GM21576 (cell line): ENCODE results near the gene ZNF92.
"Not testable (repeated sequence)": the region's sequence is repeated elsewhere in the genome, so short reads cannot be mapped to it uniquely, and the experiment has no call there.

Source experiments
- ATAC-seq: cut with Tn5 transposase; IDR thresholded peaks from one replicate; pipeline ENCODE4 v1.9.1; 2021; ENCODE audit warnings: mild to moderate bottlenecking, moderate library complexity; ENCODE audit not compliant: unreplicated experiment

The ZNF92 gene

GRCh38 chr7:65423286-65423685 lies 49.6 kb downstream of the ZNF92 start:
- not testable (repeated sequence) for ATAC-seq

DNA sequence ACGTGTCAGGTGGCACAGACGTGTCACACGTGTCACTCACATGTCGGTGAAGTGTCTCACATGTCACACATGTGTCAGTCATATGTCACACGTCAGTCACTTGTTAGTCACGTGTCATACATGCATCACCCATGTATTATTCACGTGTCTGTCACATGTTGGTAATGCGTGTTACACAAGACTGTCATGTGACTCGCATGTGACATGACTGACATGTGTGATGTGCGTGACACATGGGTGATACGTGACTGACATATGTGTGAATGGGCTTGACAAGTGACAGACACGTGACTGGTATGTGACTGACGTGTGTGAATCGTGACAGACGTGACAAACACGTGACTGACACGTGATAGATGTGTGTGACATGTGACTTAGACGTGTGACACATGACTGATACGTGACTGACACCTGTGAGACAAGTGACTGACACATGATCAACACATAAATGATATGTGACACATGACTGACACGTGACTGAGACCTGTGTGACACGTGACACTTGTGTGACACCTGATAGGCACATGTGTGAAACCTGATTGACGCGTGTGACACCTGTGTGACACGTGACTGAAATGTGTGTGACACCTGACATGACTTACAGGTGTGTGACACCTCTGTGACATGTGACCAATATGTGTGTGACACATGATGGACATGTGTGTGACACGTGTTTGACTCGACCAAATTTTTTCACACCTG lies 56.1 kb downstream of the ZNF92 start:
- ATAC-seq, result no peak

DNA sequence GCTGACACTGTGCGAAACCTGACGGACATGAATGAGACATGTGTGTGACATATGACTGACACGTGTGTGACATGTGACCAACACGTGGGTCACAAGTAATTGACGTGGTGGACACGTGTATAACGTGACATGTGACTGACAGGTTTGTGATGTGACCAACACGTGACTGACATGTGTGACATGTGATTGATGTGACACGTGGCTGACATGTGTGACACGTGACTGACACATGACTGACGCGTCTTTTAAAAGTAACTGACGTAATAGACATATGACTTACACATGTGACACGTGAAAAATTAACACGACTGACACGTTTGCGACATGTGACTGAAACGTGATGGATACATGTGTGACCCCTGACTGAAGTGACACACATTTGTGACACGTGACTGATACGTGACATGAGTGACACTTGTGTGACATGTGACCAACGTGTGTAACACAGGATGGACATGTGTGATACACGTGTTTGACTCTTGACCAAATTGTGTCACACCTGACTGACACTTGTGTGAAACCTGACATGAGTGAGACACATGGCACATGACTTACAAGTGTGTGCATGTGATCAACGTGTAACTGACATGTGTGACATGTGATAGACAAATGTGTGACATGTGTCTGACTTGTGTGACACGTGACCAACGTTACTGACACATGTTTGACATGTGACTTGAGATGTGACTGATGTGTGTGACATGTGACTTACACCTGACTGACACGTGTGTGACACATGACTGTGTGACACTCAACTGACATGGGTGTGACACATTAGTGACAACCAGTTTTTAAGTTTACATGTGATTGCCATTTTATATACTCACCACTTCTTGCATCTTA lies 56.9 kb downstream of the ZNF92 start:
- ATAC-seq, result no peak

- ATAC-seq, result no peak
Measured at GRCh38 chr7:65434307-65434706, 60.7 kb downstream of the ZNF92 start.

DNA sequence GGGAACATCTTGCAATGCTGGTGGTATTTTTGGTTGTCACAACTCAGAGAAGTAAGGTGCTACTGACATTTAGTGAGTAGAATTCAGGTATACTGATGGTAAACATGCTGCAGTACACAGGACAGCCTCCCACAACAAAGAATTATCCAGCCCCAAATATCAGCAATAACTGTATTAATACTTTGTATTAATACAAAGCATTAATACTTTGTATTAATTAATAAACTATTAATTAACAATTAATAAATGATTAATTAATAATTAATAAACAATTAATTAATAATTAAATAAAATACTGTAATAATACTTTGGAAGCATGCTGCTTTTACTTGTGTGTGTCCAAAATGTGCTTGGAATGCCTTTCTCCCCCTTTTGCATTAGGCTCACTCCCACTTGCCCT lies 62.5 kb downstream of the ZNF92 start:
- ATAC-seq, result no peak

GRCh38 chr7:65438598-65438997 lies 64.9 kb downstream of the ZNF92 start:
- no peak for ATAC-seq

DNA sequence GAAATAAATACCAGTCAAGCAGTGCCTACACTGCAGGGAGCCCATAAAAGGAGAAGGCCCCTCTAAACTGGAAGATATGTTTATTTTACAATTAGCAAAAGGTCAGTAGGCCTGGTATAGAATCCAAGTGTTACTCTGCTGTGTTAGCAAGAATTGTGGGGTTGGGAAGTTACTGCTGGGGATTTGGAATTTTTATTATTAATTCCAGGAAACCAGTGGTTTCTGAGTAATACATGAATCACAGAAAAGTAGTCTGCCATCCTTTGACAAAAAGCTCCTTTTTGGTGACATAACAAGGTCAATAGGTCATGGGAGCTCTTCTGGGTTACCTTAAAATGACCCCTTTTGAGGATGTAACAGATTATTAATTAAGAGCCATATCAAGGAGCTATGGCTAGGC lies 67.4 kb downstream of the ZNF92 start:
- no peak for ATAC-seq

- ATAC-seq, result no peak
Measured at GRCh38 chr7:65444205-65444842, 70.7 kb downstream of the ZNF92 start.

DNA sequence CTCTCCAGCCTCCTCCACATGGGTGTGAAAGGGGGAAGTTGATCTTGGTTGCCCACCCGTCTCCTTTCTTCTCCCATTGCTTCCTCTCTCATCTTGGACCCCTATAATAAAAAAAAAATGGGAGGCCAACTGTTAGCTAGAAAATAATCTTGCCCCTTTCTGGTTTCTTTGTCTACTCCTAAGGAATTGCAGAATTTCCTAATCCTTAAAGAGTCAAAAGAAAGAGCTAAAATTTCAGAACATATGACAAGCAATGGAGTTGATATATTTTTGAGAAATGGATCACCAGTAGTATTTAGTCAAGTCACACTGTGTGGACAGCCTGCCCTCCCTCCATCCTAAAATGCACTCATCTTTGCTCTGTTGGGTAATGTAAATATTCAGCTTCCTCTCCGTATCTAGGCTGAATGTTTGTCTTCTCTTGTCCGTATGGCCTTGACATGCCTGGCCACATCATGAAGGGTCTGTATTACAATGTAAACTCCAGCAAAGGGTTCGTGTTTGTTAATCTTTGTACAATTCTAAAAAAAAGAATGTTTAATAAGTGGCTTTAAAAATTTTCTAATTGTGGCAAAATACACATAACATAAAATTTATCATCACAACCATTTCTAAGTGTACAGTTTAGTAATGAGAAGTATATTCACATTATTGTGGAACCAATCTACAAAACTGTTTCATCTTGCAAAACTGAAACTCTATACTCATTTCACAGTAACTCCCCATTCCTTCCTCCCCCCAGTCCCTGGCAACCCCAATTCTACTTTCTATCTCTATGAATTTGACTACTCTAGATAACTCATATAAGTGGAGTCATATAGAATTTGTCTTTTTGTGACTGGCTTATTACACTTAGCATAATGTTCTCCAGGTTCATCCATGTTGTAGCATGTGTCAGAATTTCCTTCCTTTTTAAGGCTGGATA lies 71.5 kb downstream of the ZNF92 start:
- ATAC-seq, result no peak

DNA sequence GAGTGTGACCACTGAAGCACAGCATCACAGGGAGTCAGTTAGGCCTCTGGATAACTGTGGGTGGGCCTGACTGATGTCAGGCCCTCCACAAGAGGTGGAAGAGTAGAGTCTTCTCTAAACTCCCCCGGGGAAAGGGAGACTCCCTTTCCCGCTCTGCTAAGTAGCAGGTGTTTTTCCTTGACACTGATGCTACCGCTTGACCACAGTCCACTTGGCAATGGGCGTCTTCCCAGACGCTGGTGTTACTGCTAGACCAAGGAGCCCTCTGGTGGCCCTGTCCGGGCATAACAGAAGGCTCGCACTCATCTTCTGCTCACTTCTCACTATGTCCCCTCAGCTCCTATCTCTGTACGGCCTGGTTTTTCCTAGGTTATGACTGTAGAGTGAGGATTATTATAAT lies 73.4 kb downstream of the ZNF92 start:
- not testable (repeated sequence) for ATAC-seq

- no peak for ATAC-seq
Measured at GRCh38 chr7:65448816-65449504, 75.3 kb downstream of the ZNF92 start.

GRCh38 chr7:65449505-65449852 lies 75.8 kb downstream of the ZNF92 start:
- no peak for ATAC-seq
